WTC11 (cell line): Measurements from ENCODE around the gene SCGB1A1. TPM values are rescaled to one million over a fixed set of nuclear protein-coding genes. Genes with fewer than 3 reads are reported as not detected.

ENCODE experiments used
- ATAC-seq: fragments of 200-7000 bp; cut with Tn5 transposase; 2 replicates; pipeline ENCODE4 v1.10.0; 2021; ENCODE audit warnings: mild to moderate bottlenecking, moderate library complexity
- CTCF ChIA-PET: fragments of 300-600 bp; sonication (Branson Sonifier 250); formaldehyde crosslinking; loops from one replicate; lab custom pipeline; 2021; ENCODE audit warnings: antibody characterized with exemption; lab: Charles Lee
- POLR2A ChIA-PET: fragments of 350-600 bp; sonication (Branson Sonifier 250); formaldehyde crosslinking; loops from one replicate; lab custom pipeline; 2021; ENCODE audit warnings: antibody characterized with exemption; lab: Charles Lee
- DNase-seq: peaks from one replicate; pipeline ENCODE4 v3.0.0; 2021; ENCODE audit warnings: low spot score
- H3K27ac Mint-ChIP-seq: 2 replicates; pipeline ENCODE4 v1.8.0; 2021; ENCODE audit warnings: mixed read lengths
- H3K27me3 Mint-ChIP-seq: 2 replicates; pipeline ENCODE4 v1.8.0; 2021; ENCODE audit warnings: low read depth, mild to moderate bottlenecking, moderate library complexity, mixed read lengths
- H3K36me3 Mint-ChIP-seq: 2 replicates; pipeline ENCODE4 v1.8.0; 2021; ENCODE audit warnings: mixed read lengths
- H3K4me1 Mint-ChIP-seq: 2 replicates; pipeline ENCODE4 v1.8.0; 2022; ENCODE audit warnings: mixed read lengths
- H3K4me3 Mint-ChIP-seq: 2 replicates; pipeline ENCODE4 v1.8.0; 2021; ENCODE audit warnings: mild to moderate bottlenecking, moderate library complexity, mixed read lengths
- H3K9me3 Mint-ChIP-seq: 2 replicates; pipeline ENCODE4 v1.8.0; 2021; ENCODE audit warnings: mixed read lengths
- ELF4 ChIP-seq: sonication (generic); formaldehyde crosslinking; IDR thresholded peaks from 2 replicates; pipeline ENCODE4 v1.8.1; 2022; ENCODE audit warnings: low read depth, mild to moderate bottlenecking, moderate library complexity, missing genetic modification reagents
- FOXP1 ChIP-seq: sonication (generic); formaldehyde crosslinking; IDR thresholded peaks from 2 replicates; pipeline ENCODE4 v1.8.0; 2022; ENCODE audit warnings: missing genetic modification reagents, mild to moderate bottlenecking, moderate library complexity, borderline replicate concordance
- IRF2 ChIP-seq: sonication (generic); formaldehyde crosslinking; IDR thresholded peaks from 2 replicates; pipeline ENCODE4 v1.8.0; 2022; ENCODE audit warnings: low read depth, missing genetic modification reagents, borderline replicate concordance
- NFATC4 ChIP-seq: fragments of 250-450 bp; sonication (Bioruptor Pico); IDR thresholded peaks from 2 replicates; pipeline ENCODE4 v1.9.0; 2021; ENCODE audit warnings: mild to moderate bottlenecking
- PREB ChIP-seq: sonication (generic); formaldehyde crosslinking; IDR thresholded peaks from 2 replicates; pipeline ENCODE4 v1.8.1; 2022; ENCODE audit warnings: mild to moderate bottlenecking, missing genetic modification reagents, moderate library complexity, borderline replicate concordance
- RORB ChIP-seq: fragments of 250-450 bp; sonication (Bioruptor Pico); IDR thresholded peaks from 2 replicates; pipeline ENCODE4 v1.9.0; 2021; ENCODE audit warnings: mild to moderate bottlenecking
- SP1 ChIP-seq: sonication (generic); formaldehyde crosslinking; conservative IDR thresholded peaks from 2 replicates; pipeline ENCODE4 v1.8.1; 2022; ENCODE audit warnings: missing genetic modification reagents
- ZBTB43 ChIP-seq: sonication (generic); formaldehyde crosslinking; IDR thresholded peaks from 2 replicates; pipeline ENCODE4 v1.8.1; 2023; ENCODE audit warnings: mild to moderate bottlenecking, missing genetic modification reagents
- ZNF121 ChIP-seq: sonication (generic); formaldehyde crosslinking; IDR thresholded peaks from 2 replicates; pipeline ENCODE4 v1.8.0; 2023; ENCODE audit warnings: missing genetic modification reagents
- ZNF263 ChIP-seq: sonication (generic); formaldehyde crosslinking; IDR thresholded peaks from 2 replicates; pipeline ENCODE4 v1.8.1; 2022; ENCODE audit warnings: low read depth, mild to moderate bottlenecking, moderate library complexity, missing genetic modification reagents
- ZNF416 ChIP-seq: fragments of 250-450 bp; sonication (Bioruptor Pico); IDR thresholded peaks from 2 replicates; pipeline ENCODE4 v1.9.0; 2021; ENCODE audit warnings: mild to moderate bottlenecking, inconsistent platforms
- ZNF423 ChIP-seq: fragments of 250-450 bp; sonication (Bioruptor Pico); IDR thresholded peaks from 2 replicates; pipeline ENCODE4 v2.1.2; 2022; ENCODE audit warnings: mild to moderate bottlenecking, moderate library complexity
- ZNF671 ChIP-seq: fragments of 250-450 bp; sonication (Bioruptor Pico); IDR thresholded peaks from 2 replicates; pipeline ENCODE4 v1.8.0; 2021; ENCODE audit warnings: mild to moderate bottlenecking
- ZSCAN18 ChIP-seq: fragments of 250-450 bp; sonication (Bioruptor Pico); IDR thresholded peaks from 2 replicates; pipeline ENCODE4 v2.1.2; 2022; ENCODE audit warnings: mild to moderate bottlenecking, moderate library complexity
- total RNA-seq: library from RNA; stranded (reverse); gene quantifications from 3 replicates; pipeline ENCODE4 v1.2.3, GENCODE V29; 2021
- TF ChIP-seq, protein P1 (sequence below): fragments of 250-450 bp; sonication (Bioruptor Pico); conservative IDR thresholded peaks from 2 replicates; pipeline ENCODE4 v1.9.0; 2021; ENCODE audit warnings: mild to moderate bottlenecking

SCGB1A1 gene
- total RNA-seq, 1 experiment from 2014 or later: 1.2 TPM

DNA sequence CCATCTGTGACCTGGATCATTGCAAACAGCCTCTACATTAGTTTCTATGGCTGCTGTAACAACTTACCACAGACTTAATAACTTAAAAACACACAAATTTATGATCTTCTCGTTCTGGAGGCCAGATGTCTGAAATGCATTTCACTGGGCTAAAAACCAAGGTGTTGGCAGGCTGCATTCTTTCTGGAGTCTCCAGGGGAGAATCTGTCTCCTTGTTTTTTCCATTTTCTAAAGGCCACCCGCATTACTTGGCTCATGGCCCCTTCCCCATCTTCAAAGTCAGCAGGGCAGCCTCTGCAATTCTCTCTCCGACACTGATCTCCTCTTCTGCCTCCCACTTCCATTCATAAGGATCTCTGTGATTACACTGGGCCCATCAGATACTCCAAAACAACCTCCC lies 11.6 kb downstream of the SCGB1A1 start (continued):
- TF ChIP-seq, protein P1, sequence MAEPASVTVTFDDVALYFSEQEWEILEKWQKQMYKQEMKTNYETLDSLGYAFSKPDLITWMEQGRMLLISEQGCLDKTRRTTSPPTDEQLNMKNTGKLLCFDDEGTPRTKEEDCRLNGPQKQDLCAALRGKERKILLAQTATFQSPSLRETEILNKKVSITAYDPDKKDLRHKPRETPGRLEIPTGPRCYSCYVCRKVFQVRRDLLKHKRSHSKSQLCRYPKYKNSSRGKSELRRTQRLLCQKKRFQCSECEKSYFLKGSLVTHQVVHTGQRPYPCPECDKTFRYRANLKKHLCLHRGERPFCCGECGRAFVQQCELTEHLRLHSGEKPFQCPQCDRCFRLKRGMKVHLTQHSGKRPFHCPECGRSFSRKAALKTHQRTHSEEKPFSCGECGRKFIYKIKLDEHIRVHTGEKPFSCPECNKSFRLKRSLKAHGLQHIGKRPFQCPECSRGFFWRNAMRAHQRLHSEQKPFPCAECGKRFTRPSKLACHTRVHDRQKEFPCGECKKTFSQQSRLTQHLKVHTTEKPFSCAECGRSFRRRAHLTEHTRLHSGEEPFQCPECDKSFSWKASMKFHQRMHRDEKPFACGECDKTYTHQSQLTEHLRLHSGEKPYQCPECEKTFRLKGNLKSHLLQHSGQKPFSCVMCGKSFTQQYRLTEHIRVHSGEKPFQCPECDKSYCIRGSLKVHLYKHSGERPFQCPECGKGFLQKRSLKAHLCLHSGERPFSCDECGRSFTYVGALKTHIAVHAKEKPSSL: no peak
- TF ChIP-seq ZSCAN18 (CRISPR knock-in tag): no peak

- no peak for ATAC-seq
- ChIA-PET POLR2A (no interaction called here), CTCF (no interaction called here)
- H3K4me1 Mint-ChIP-seq: peaks cover 8% of the 10 kb centered on the region
- no peaks in the 10 kb centered on the region for H3K36me3 Mint-ChIP-seq
- no peak overlapping the region for H3K27ac Mint-ChIP-seq
- no peaks in the 10 kb centered on the region; the same call in 1 of the 2 replicates for H3K27me3 Mint-ChIP-seq
- H3K9me3 Mint-ChIP-seq: peaks cover 10% of the 10 kb centered on the region
- DNase-seq: no peak
- no peak for TF ChIP-seq ZBTB43 (CRISPR knock-in tag)
- no peak for TF ChIP-seq ZNF121 (CRISPR knock-in tag)
- TF ChIP-seq IRF2 (CRISPR knock-in tag): no peak
- no peak for TF ChIP-seq RORB (CRISPR knock-in tag)
- no peak for TF ChIP-seq FOXP1
- TF ChIP-seq PREB: no peak
- TF ChIP-seq ZNF263 (CRISPR knock-in tag): no peak
- no peak overlapping the region for H3K4me3 Mint-ChIP-seq
Measured at GRCh38 chr11:62431171-62431901, 12.5 kb downstream of the SCGB1A1 start.

GRCh38 chr11:62432695-62433094 lies 13.9 kb downstream of the SCGB1A1 start:
- DNase-seq: no peak
- Mint-ChIP-seq H3K9me3 (peaks cover 10% of the 10 kb centered on the region), H3K4me1 (peaks cover 3% of the 10 kb centered on the region), H3K4me3 (no peak overlapping the region), H3K36me3 (no peaks in the 10 kb centered on the region), H3K27me3 (no peaks in the 10 kb centered on the region), H3K27ac (no peak overlapping the region)
- no peak for ATAC-seq
- CTCF ChIA-PET: interaction anchor here (5.3 to 5.8 kb wide), 2 partner anchors 8 to 110 kb away, joined by 43 to 52 read pairs; no protein-coding TSS in a partner anchor
- no peak for TF ChIP-seq ZNF416 (CRISPR knock-in tag)
- no peak for TF ChIP-seq ZNF671 (CRISPR knock-in tag)
- TF ChIP-seq SP1 (CRISPR knock-in tag): no peak
- TF ChIP-seq ELF4 (CRISPR knock-in tag): no peak
- TF ChIP-seq ZNF423 (CRISPR knock-in tag): no peak
- no peak for TF ChIP-seq NFATC4 (CRISPR knock-in tag)
- POLR2A ChIA-PET: interaction anchor here (1.2 kb wide), 1 partner anchor 110 kb away, joined by 4 read pairs; no protein-coding TSS in a partner anchor
